HG03469 (cell line): ENCODE data around the gene SIN3B.

Source experiments
- ATAC-seq: cut with Tn5 transposase; IDR thresholded peaks from one replicate; pipeline ENCODE4 v1.9.1; 2021; ENCODE audit warnings: mild to moderate bottlenecking, moderate library complexity, moderate number of reproducible peaks; ENCODE audit not compliant: unreplicated experiment

The SIN3B gene

GRCh38 chr19:16903347-16903746 is 74.1 kb downstream of the SIN3B start:
- ATAC-seq = no peak

- ATAC-seq = no peak
These were observed 75.4 kb downstream of the SIN3B start for GRCh38 chr19:16904599-16904998.

DNA sequence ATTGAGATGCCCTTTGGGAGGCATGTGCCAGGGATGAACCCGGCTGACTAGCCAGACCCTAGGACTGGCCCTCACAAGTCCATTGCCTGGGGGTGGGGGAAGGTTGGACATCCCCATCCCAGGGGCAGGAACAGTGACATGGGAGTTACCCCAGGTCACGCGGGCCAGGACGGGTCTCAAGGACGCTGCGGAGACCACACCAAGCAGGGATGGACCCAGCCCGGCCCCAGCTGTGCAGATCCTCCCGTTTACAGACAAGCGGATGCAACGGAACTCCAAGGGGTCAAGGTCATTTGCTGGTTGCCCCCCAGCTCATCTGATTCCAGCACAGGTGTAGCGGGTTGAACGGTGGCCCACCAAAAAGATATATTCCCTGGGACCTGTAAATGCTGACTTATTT is 79.6 kb downstream of the SIN3B start:
- no peak for ATAC-seq

DNA sequence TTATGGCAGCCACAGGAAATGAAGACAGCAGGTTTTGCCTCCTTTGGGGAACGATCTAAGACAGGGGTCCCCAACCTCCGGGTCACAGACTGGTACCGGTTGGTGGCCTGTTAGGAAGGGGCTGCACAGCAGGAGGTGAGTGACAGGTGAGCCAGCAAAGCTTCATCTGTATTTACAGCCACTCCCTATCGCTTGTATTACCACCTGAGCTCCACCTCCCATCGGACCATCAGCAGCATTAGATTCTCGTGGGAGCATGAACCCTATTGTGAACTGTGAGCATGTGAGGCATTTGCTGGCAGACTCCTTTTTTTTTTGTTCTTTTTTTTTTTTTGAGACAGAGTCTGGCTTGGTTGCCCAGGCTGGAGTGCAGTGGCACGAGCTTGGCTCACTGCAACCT is 81.8 kb downstream of the SIN3B start:
- no peak for ATAC-seq

- no peak for ATAC-seq
These were observed 83.6 kb downstream of the SIN3B start for GRCh38 chr19:16912780-16913179.

- no peak for ATAC-seq
These were observed 85.2 kb downstream of the SIN3B start for GRCh38 chr19:16914421-16914820.

GRCh38 chr19:16915135-16915534 is 85.9 kb downstream of the SIN3B start:
- ATAC-seq = no peak

GRCh38 chr19:16915734-16916133 is 86.5 kb downstream of the SIN3B start:
- ATAC-seq = no peak

GRCh38 chr19:16917401-16917800 is 88.2 kb downstream of the SIN3B start:
- ATAC-seq = no peak

DNA sequence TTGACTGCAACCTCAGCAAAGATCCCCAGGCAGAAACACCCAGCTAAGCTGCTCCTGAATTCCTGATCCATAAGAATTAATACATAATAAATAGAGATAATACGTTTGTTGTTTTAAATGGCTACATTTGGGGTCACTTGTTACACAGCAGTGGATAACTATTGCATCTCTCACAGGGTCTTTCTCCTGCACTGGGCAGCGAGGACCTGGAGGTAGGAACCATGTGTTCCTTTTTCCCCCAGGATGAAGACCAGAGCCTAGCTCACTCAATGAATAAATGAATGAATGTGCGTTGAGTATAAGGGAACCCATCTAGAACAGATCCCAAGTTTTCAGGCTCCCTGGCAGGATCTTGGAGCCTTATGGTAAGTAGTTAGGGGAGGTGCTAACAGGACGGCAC is 90.3 kb downstream of the SIN3B start:
- ATAC-seq = no peak

- no peak for ATAC-seq
These were observed 91.8 kb downstream of the SIN3B start for GRCh38 chr19:16920816-16921529.

- ATAC-seq = no peak
These were observed 92.8 kb downstream of the SIN3B start for GRCh38 chr19:16921766-16922591.

GRCh38 chr19:16922592-16922934 is 93.4 kb downstream of the SIN3B start:
- ATAC-seq = no peak

DNA sequence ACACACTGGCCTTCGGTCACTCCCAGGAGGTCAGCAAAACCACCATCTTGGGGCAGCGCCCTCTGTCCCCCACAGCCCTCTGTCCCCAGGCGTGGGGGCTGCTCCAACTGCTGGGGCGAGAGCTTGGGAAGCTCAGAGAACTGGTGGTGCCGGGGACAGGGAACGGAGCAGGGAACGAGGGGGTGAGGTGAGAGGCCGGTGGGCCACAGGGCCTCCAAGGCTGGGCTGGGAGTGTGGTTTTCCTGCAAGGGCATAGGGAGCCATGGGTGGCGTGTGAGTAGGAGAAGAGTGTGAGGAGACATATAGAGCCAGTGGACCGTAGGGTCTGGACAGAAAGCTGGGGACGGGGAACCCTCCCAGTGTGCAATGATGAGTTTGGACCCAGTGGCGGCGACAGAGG is 93.8 kb downstream of the SIN3B start:
- no peak for ATAC-seq

DNA sequence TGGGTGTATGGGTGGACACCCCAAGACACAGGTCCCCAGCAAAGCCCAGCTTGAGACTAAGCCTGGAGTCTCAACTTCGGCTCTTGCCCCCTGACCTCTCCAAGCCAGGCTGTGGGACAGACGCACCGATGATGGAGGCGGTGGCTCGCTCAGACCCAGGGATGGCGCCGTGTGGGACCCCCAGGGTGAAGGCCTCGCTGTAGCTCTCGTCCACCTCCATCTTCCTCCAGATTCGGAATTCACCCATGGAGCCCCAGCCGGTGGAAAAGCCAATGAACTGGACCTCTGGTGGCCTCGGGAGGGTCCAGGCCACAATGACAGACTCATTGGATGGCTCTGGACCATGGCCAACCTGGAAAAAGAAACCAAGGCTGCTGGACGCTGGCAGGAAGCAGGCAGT is 98.7 kb downstream of the SIN3B start:
- ATAC-seq = no peak

- ATAC-seq = no peak
These were observed 99.2 kb downstream of the SIN3B start for GRCh38 chr19:16928351-16928750.

DNA sequence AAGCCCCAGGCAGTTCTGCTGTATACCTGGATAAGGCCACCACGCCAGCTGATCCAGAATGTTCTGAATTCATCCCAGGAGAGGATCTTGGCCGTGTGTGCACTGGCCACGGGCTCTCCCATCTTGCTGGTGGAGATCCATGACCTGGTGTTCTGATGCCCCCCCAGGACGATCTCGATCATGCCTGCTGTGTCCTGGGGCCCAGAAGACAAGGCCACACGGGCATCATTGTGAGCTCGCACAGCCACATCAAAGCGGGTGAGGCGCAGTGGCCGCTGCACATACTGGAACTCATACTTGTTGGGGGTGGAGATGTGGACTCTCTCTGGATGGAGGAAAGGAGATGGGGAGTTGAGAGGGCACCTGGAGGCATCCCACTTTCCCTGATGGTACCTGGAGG is 99.7 kb downstream of the SIN3B start:
- ATAC-seq = no peak
